ENCODE data around the gene C9orf152. TPM values are rescaled to one million over a fixed set of nuclear protein-coding genes. Genes with fewer than 3 reads are reported as not detected.

Gene C9orf152
- total and polyA plus RNA-seq, 7 donors: 24.8 to 58.5 (median 49.9) TPM; not detected in 4

- Histone ChIP-seq H3K9me3 (no peaks in the 10 kb centered on the region), H3K4me3 (no peak overlapping the region), H3K27ac (peak overlapping the region in 2 of 4 donors; percentile 27 to 34), H3K27me3 (no peaks in the 10 kb centered on the region), H3K4me1 (peaks cover 0 to 70% (median 44%) of the 10 kb centered on the region in 4 donors), H3K36me3 (no peaks in the 10 kb centered on the region)
- intact Hi-C loops (cut with DNase I): loop anchor here (5.0 kb wide), 2 partner anchors 106 to 581 kb away; no protein-coding TSS in a partner anchor
- 62 to 63% methylated on average over 3 of the region's 3 CpGs for WGBS, 2 donors
- no peak for TF ChIP-seq EP300 (IDR thresholded peaks at IDR 0.05)
- peak in 1 of 4 donors; percentile 21 for TF ChIP-seq POLR2AphosphoS5 (IDR thresholded peaks at IDR 0.05)
- peak; percentile 53 to 87 (median 70) for TF ChIP-seq CTCF (IDR thresholded peaks at IDR 0.05)
- TF ChIP-seq POLR2A (IDR thresholded peaks at IDR 0.05): no peak
- DNase-seq: no peak
Measured at GRCh38 chr9:110152704-110153374, 55.1 kb downstream of the C9orf152 start.

Other genes starting within 250 kb of the C9orf152 start
- 100 to 1,000 TPM in 3 of 4 donors, 10 to 100 TPM in 1; 94.9 to 211 (median 158) TPM for gene TXN, start 48.3 kb upstream of the C9orf152 start, total RNA-seq
- 100 to 1,000 TPM; 508 to 827 (median 733) TPM for gene TXN, start 48.3 kb upstream of the C9orf152 start, polyA plus RNA-seq
- gene TXNDC8, start 129.7 kb upstream of the C9orf152 start, total RNA-seq: not detected
- not detected for gene TXNDC8, start 129.7 kb upstream of the C9orf152 start, polyA plus RNA-seq